Panc1 (cell line): Measurements from ENCODE around the gene KCNQ2.

Experiments used
- POLR2AphosphoS5 ChIP-seq: IDR thresholded peaks from 2 replicates; pipeline ENCODE4 v1.6.1; 2012; ENCODE audit warnings: mild to moderate bottlenecking, low read depth, low read length, moderate library complexity
- REST ChIP-seq, 2 experiments: IDR thresholded peaks; 2 replicates each; pipeline ENCODE4 v1.6.1; 2011 to 2012; ENCODE audit warnings: low read depth in 2 of 2, control low read depth in 1 of 2, low read length in 1 of 2, mild to moderate bottlenecking in 1 of 2, moderate library complexity in 1 of 2; ENCODE audit not compliant: insufficient read depth in 1 of 2
- SIN3A ChIP-seq: IDR thresholded peaks from 2 replicates; pipeline ENCODE4 v1.6.1; 2012; ENCODE audit warnings: low read depth, mild to moderate bottlenecking, low read length, moderate library complexity, borderline replicate concordance; ENCODE audit not compliant: insufficient read depth
- TF ChIP-seq, protein P1 (sequence below): fragments of 450-650 bp; IDR thresholded peaks from 2 replicates; pipeline ENCODE4 v1.5.1; 2017; ENCODE audit warnings: mild to moderate bottlenecking

GRCh38 chr20:63427206-63427605 is 45.2 kb downstream of the KCNQ2 start:
- TF ChIP-seq, protein P1, sequence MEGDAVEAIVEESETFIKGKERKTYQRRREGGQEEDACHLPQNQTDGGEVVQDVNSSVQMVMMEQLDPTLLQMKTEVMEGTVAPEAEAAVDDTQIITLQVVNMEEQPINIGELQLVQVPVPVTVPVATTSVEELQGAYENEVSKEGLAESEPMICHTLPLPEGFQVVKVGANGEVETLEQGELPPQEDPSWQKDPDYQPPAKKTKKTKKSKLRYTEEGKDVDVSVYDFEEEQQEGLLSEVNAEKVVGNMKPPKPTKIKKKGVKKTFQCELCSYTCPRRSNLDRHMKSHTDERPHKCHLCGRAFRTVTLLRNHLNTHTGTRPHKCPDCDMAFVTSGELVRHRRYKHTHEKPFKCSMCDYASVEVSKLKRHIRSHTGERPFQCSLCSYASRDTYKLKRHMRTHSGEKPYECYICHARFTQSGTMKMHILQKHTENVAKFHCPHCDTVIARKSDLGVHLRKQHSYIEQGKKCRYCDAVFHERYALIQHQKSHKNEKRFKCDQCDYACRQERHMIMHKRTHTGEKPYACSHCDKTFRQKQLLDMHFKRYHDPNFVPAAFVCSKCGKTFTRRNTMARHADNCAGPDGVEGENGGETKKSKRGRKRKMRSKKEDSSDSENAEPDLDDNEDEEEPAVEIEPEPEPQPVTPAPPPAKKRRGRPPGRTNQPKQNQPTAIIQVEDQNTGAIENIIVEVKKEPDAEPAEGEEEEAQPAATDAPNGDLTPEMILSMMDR = no peak
- no peak for TF ChIP-seq POLR2AphosphoS5
- no peak for TF ChIP-seq SIN3A
- no peak for TF ChIP-seq REST (IDR thresholded peaks at IDR 0.05; ENCODE audit: insufficient read depth in 1 of 2, low read depth in 2 of 2, low read length in 1 of 2)
